IMR-90 (cell line): ENCODE results near the gene CSKMT. TPM values are rescaled to one million over a fixed set of nuclear protein-coding genes. Genes with fewer than 3 reads are reported as not detected.

Source experiments
- ATAC-seq: fragments of 200-7000 bp; cut with Tn5 transposase; 2 replicates; pipeline ENCODE4 v1.9.1; 2020; ENCODE audit warnings: low read depth, mild to moderate bottlenecking, moderate library complexity
- BruUV-seq: library from RNA; stranded (reverse); fragments of 400-500 nt; replicated peaks from 2 replicates; lab custom pipeline; 2021; lab: Mats Ljungman, UMichigan
- CTCF ChIA-PET: fragments of 300-600 bp; formaldehyde crosslinking; extraction: SDS; loops from one replicate; lab custom pipeline; 2021; ENCODE audit warnings: antibody characterized with exemption; lab: Yijun Ruan, JAX
- POLR2A ChIA-PET: fragments of 300-600 bp; sonication (Branson Sonifier 250); formaldehyde crosslinking; loops from one replicate; lab custom pipeline; 2022; ENCODE audit warnings: antibody characterized with exemption; ENCODE audit not compliant: unreplicated experiment; lab: Charles Lee
- DNase-seq: peaks from one replicate; pipeline ENCODE4 v3.0.0; 2013
- H2AFZ ChIP-seq: replicated peaks from 2 replicates; pipeline ENCODE3; 2013; ENCODE audit warnings: low read length, mild to moderate bottlenecking; ENCODE audit not compliant: poor library complexity
- H2AK5ac ChIP-seq: 2 replicates; pipeline ENCODE4 v1.6.1; 2013; ENCODE audit warnings: low read depth, low read length, inconsistent platforms
- H2AK9ac ChIP-seq: replicated peaks from 2 replicates; pipeline ENCODE3; 2013; ENCODE audit warnings: mild to moderate bottlenecking, low read depth, low read length, moderate library complexity; ENCODE audit not compliant: poor library complexity
- H2BK120ac ChIP-seq: 2 replicates; pipeline ENCODE4 v1.6.1; 2013; ENCODE audit warnings: low read depth, low read length, inconsistent platforms
- H2BK15ac ChIP-seq: 3 replicates; pipeline ENCODE4 v1.6.1; 2013; ENCODE audit warnings: low read depth, low read length, inconsistent platforms
- H2BK20ac ChIP-seq: 2 replicates; pipeline ENCODE4 v1.6.1; 2013; ENCODE audit warnings: low read depth, mild to moderate bottlenecking, inconsistent platforms, low read length, moderate library complexity
- H2BK5ac ChIP-seq: 2 replicates; pipeline ENCODE4 v1.6.1; 2013; ENCODE audit warnings: mild to moderate bottlenecking, low read depth, low read length, inconsistent platforms; ENCODE audit not compliant: poor library complexity, severe bottlenecking
- H3K14ac ChIP-seq: replicated peaks from 2 replicates; pipeline ENCODE4 v1.6.1; 2013; ENCODE audit warnings: low read depth, low read length, inconsistent platforms
- H3K18ac ChIP-seq: 2 replicates; pipeline ENCODE4 v1.6.1; 2013; ENCODE audit warnings: low read depth, low read length, control low read depth
- H3K23ac ChIP-seq: 2 replicates; pipeline ENCODE4 v1.6.1; 2013; ENCODE audit warnings: low read depth, low read length, inconsistent platforms
- H3K27ac ChIP-seq: 2 replicates; pipeline ENCODE4 v1.5.1; 2013; ENCODE audit warnings: mild to moderate bottlenecking, control low read depth, low read length; ENCODE audit not compliant: insufficient read depth
- H3K27me3 ChIP-seq: 2 replicates; pipeline ENCODE4 v1.6.1; 2013; ENCODE audit warnings: low read length; ENCODE audit not compliant: control insufficient read depth, insufficient read depth
- H3K36me3 ChIP-seq: 2 replicates; pipeline ENCODE4 v1.6.1; 2013; ENCODE audit warnings: low read length, mixed read lengths; ENCODE audit not compliant: control insufficient read depth, insufficient read depth
- H3K4ac ChIP-seq: 2 replicates; pipeline ENCODE4 v1.6.1; 2013; ENCODE audit warnings: low read depth, low read length, inconsistent platforms
- H3K4me1 ChIP-seq: 2 replicates; pipeline ENCODE4 v1.6.1; 2013; ENCODE audit warnings: low read length, mixed read lengths; ENCODE audit not compliant: control insufficient read depth, insufficient read depth
- H3K4me2 ChIP-seq: 2 replicates; pipeline ENCODE4 v1.6.1; 2013; ENCODE audit warnings: low read depth, mild to moderate bottlenecking, control low read depth, low read length, moderate library complexity
- H3K4me3 ChIP-seq: 2 replicates; pipeline ENCODE4 v1.5.1; 2013; ENCODE audit warnings: low read depth, mild to moderate bottlenecking, control low read depth, low read length, moderate library complexity; ENCODE audit not compliant: insufficient read depth
- H3K56ac ChIP-seq: 2 replicates; pipeline ENCODE4 v1.6.1; 2013; ENCODE audit warnings: low read length, inconsistent platforms; ENCODE audit not compliant: insufficient read depth; ENCODE audit errors: extremely low read depth
- H3K79me1 ChIP-seq, 2 experiments: 2 replicates each; pipeline ENCODE4 v1.6.1; 2013; ENCODE audit warnings: low read length in 2 of 2, inconsistent platforms in 1 of 2, low read depth in 1 of 2
- H3K9ac ChIP-seq: 2 replicates; pipeline ENCODE4 v1.6.1; 2013; ENCODE audit warnings: low read depth, low read length, control low read depth
- H3K9me1 ChIP-seq: 2 replicates; pipeline ENCODE4 v1.6.1; 2013; ENCODE audit warnings: low read length, inconsistent platforms; ENCODE audit not compliant: insufficient read depth
- H3K9me3 ChIP-seq: 2 replicates; pipeline ENCODE4 v1.6.1; 2013; ENCODE audit warnings: low read length; ENCODE audit not compliant: control insufficient read depth, insufficient read depth
- H4K20me1 ChIP-seq: 2 replicates; pipeline ENCODE4 v1.6.1; 2013; ENCODE audit warnings: low read length, inconsistent platforms; ENCODE audit not compliant: insufficient read depth
- H4K5ac ChIP-seq: 2 replicates; pipeline ENCODE4 v1.6.1; 2013; ENCODE audit warnings: mild to moderate bottlenecking, low read depth, low read length, control low read depth
- H4K8ac ChIP-seq, 2 experiments: 2 replicates each; pipeline ENCODE4 v1.6.1; 2013; ENCODE audit warnings: low read depth in 2 of 2, low read length in 2 of 2, control low read depth in 1 of 2, inconsistent platforms in 1 of 2
- H4K91ac ChIP-seq: 2 replicates; pipeline ENCODE4 v1.6.1; 2013; ENCODE audit warnings: low read depth, low read length, inconsistent platforms; ENCODE audit not compliant: insufficient read depth
- BHLHE40 ChIP-seq: fragments of 150-350 bp; IDR thresholded peaks from 2 replicates; pipeline ENCODE4 v1.6.1; 2016; ENCODE audit warnings: mild to moderate bottlenecking, low read depth, low read length
- CEBPB ChIP-seq: IDR thresholded peaks from 2 replicates; pipeline ENCODE4 v1.6.1; 2012; ENCODE audit warnings: low read depth, low read length, improper control_type of control experiment
- CTCF ChIP-seq: conservative IDR thresholded peaks from 2 replicates; pipeline ENCODE4 v1.5.1; 2012; ENCODE audit warnings: mild to moderate bottlenecking, low read depth, low read length, improper control_type of control experiment
- ELK1 ChIP-seq: fragments of 150-350 bp; IDR thresholded peaks from 2 replicates; pipeline ENCODE4 v1.6.1; 2016; ENCODE audit warnings: low read depth, mild to moderate bottlenecking, low read length, moderate library complexity, borderline replicate concordance
- FOS ChIP-seq: fragments of 150-350 bp; IDR thresholded peaks from 2 replicates; pipeline ENCODE4 v1.6.1; 2016; ENCODE audit warnings: low read depth, low read length
- MAFK ChIP-seq: IDR thresholded peaks from 2 replicates; pipeline ENCODE4 v1.6.1; 2012; ENCODE audit warnings: low read depth, low read length, improper control_type of control experiment
- MAZ ChIP-seq: IDR thresholded peaks from 2 replicates; pipeline ENCODE4 v1.6.1; 2012; ENCODE audit warnings: low read depth, mild to moderate bottlenecking, low read length, improper control_type of control experiment, moderate library complexity, borderline replicate concordance
- MXI1 ChIP-seq: IDR thresholded peaks from 2 replicates; pipeline ENCODE4 v1.6.1; 2012; ENCODE audit warnings: low read depth, mild to moderate bottlenecking, low read length, moderate library complexity, borderline replicate concordance
- NFE2L2 ChIP-seq: fragments of 150-350 bp; IDR thresholded peaks from 2 replicates; pipeline ENCODE4 v1.6.1; 2016; ENCODE audit warnings: low read depth, mild to moderate bottlenecking, low read length
- RAD21 ChIP-seq: IDR thresholded peaks from 2 replicates; pipeline ENCODE4 v1.6.1; 2012; ENCODE audit warnings: low read length, improper control_type of control experiment
- RFX5 ChIP-seq: IDR thresholded peaks from 2 replicates; pipeline ENCODE4 v1.8.0; 2012; ENCODE audit warnings: low read depth, mild to moderate bottlenecking, low read length, moderate library complexity
- SMC3 ChIP-seq: fragments of 150-350 bp; IDR thresholded peaks from 2 replicates; pipeline ENCODE4 v1.6.1; 2016; ENCODE audit warnings: low read depth, mild to moderate bottlenecking, antibody characterized with exemption, low read length, moderate library complexity
- WGBS, 2 experiments: methylation state at CpG; one replicate each; pipeline versions ENCODE4 v1.1.5 to v1.1.7; 2013; ENCODE audit warnings: missing lambda C conversion rate in 2 of 2; ENCODE audit not compliant: insufficient read length in 1 of 2; ENCODE audit errors: extremely low coverage in 2 of 2; 5-methylcytosine and 5-hydroxymethylcytosine counted together
- dilution Hi-C: fragments of 300-500 bp; cut with HindIII; formaldehyde crosslinking; loops from one replicate; pipeline ENCODE4 v1.14.3; 2018; ENCODE audit warnings: low sequenced_read_pairs; ENCODE audit not compliant: unreplicated experiment
- in situ Hi-C: fragments of 300-500 bp; cut with MboI; formaldehyde crosslinking; loops from 3 replicates; pipeline ENCODE4 v1.14.3; 2019; ENCODE audit warnings: low sequenced_read_pairs, inconsistent platforms, mixed read lengths
- intact Hi-C: fragments of 100-400 bp; cut with micrococcal nuclease; formaldehyde crosslinking; loops from 2 replicates; pipeline ENCODE4 v1.10.0; 2022
- polyA plus RNA-seq, 3 experiments: library from polyadenylated mRNA; depleted of rRNA; stranded (reverse); fragments of >200 nt; gene quantifications; 2 replicates each; pipeline ENCODE4 v1.2.3, GENCODE V29; 2012; ENCODE audit warnings: low replicate concordance in 1 of 3
- total RNA-seq: library from RNA; depleted of rRNA; stranded (reverse); fragments of >200 nt; gene quantifications from 2 replicates; pipeline ENCODE4 v1.2.3, GENCODE V29; 2012

Gene CSKMT
- total and polyA plus RNA-seq, 2 of the 4 experiments (the other 2 are of a cell fraction), result 5.3 to 7.9 TPM

GRCh38 chr11:62713343-62713742 lies 48.2 kb downstream of the CSKMT start:
- POLR2A ChIA-PET, result no interaction called here
- Histone ChIP-seq H3K79me1 (peaks cover 24 to 62% of the 10 kb centered on the region in 2 experiments), H3K18ac (no peak overlapping the region), H3K27me3 (no peaks in the 10 kb centered on the region), H2AK9ac (no peak overlapping the region), H3K14ac (no peak overlapping the region), H3K9me3 (no peaks in the 10 kb centered on the region), H3K56ac (no peak overlapping the region), H3K4me1 (peaks cover 12% of the 10 kb centered on the region), H3K27ac (peak overlapping the region; percentile 2; the same call in 1 of the 2 replicates), H3K9ac (no peak overlapping the region), H4K5ac (no peak overlapping the region), H2BK20ac (no peak overlapping the region), H2BK5ac (no peak overlapping the region), H2BK15ac (no peak overlapping the region), H4K91ac (no peak overlapping the region), H2BK120ac (no peak overlapping the region), H3K4ac (no peak overlapping the region), H3K4me2 (no peak overlapping the region), H4K8ac (no peak overlapping the region), H2AK5ac (no peak overlapping the region), H4K20me1 (no peaks in the 10 kb centered on the region), H3K9me1 (peaks cover 8% of the 10 kb centered on the region), H3K23ac (no peak overlapping the region), H3K36me3 (peaks cover 55% of the 10 kb centered on the region), H2AFZ (no peak overlapping the region), H3K4me3 (no peak overlapping the region)
- ATAC-seq (no peak), DNase-seq (no peak)
- no CpG with 5 or more reads among the region's 2 CpGs for WGBS, 2 experiments
- in situ Hi-C loops (no loop called here), intact Hi-C loops (no loop called here), dilution Hi-C loops (no loop called here)
- CTCF ChIA-PET, result no interaction called here
- BruUV-seq, result no TSS peak
- TF ChIP-seq FOS (no peak), MAFK (no peak), RFX5 (no peak), ELK1 (no peak), BHLHE40 (no peak), NFE2L2 (no peak), SMC3 (no peak), MAZ (no peak), MXI1 (no peak), RAD21 (no peak), CTCF (no peak), CEBPB (no peak)
